ENCODE measurements around the gene KRTAP5-5.
"Not testable (repeated sequence)": the region's sequence is repeated elsewhere in the genome, so short reads cannot be mapped to it uniquely, and the experiment has no call there.

The KRTAP5-5 gene

DNA sequence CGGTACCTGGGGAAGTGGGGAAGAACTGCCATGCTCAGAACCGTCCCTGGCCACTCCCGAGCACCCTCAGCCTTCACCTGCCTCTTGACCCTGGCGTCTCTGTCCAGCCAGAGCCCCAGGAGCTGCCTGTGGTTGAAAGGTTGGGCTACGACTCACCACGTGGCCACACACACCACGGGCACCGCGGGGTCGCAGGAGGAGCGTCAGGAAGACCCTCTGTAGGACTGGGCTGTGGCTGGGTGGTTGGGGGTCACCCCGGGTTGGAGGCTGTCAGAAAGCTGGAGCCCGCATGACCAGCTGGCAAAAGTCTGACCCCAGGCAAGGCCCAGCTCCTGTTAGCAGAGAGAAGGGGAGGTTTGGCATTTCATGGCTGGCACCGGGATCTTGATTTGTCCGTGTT lies 11.5 kb downstream of the KRTAP5-5 start:
- DNase-seq (ENCODE audit: low read depth, low spot score): no peak

- no peak for DNase-seq (ENCODE audit: low read depth, low spot score)
Observed at GRCh38 chr11:1642288-1643145, 12.9 kb downstream of the KRTAP5-5 start.

GRCh38 chr11:1643146-1643690 lies 13.6 kb downstream of the KRTAP5-5 start:
- no peak for DNase-seq (ENCODE audit: low read depth, low spot score)

DNA sequence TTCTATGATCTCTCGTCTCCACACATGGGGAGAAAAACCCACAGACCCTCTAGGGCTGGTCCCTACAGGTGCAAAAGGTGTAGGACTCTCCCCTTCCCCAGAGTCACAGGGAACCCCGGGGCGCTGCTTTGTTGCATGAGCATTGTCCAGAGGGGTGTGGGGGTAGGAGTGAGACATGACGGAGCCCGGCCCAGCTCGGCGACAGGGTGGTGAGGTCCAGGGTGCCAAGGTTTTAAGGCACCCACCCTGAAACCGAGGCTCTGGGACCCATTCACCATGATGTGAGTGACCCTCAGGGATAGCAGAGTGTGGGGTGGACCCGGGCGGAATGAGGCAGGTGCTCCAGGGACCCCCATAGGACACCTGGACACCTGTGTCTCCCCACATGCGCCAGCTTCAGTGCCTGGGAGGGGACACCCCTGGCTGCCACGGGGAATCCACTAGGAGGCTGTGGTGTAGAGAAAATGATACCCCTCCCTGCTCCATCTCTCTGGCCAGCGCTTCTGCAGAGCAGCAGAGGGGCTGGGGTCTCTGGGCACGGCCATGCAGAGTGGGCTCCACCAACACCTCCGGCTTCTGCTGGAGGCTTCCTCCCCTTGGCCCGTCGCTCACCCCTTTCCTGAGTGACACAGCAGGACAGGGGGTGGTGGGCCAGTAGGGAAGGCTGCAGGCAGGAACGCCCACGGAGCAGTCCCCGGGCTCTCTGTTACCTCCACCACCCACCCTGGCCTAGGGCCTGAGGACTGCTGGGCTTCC lies 15.2 kb downstream of the KRTAP5-5 start:
- no peak for DNase-seq (ENCODE audit: low read depth, low spot score)

DNA sequence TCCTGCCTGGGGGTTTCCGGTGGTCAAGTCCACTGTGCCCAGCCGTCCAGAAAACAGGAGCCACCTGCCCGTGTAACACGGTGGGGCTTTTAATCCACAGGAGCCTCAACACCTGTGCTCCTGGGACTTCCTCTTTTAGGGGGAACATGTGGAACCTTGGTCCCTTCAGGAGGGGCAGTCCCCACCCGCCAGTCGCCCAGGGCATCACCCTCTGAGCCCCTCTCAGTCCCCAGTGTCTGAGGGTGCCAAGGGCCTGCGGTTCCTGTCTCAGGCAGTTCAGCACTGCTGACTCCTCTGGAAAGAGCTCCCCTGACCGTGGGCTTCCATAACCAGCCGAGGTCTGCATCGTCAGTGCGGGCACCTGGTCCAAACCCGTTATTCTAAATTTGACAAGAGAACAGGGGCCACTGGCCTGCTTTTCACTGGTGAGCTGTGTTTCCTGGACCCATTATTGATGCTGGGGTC lies 15.8 kb downstream of the KRTAP5-5 start:
- DNase-seq (ENCODE audit: low read depth, low spot score): no peak

- DNase-seq (ENCODE audit: low read depth, low spot score): not testable (repeated sequence)
Observed at GRCh38 chr11:1646540-1646939, 17.0 kb downstream of the KRTAP5-5 start.

GRCh38 chr11:1647901-1648652 lies 18.5 kb downstream of the KRTAP5-5 start:
- no peak for DNase-seq (ENCODE audit: low read depth, low spot score)

DNA sequence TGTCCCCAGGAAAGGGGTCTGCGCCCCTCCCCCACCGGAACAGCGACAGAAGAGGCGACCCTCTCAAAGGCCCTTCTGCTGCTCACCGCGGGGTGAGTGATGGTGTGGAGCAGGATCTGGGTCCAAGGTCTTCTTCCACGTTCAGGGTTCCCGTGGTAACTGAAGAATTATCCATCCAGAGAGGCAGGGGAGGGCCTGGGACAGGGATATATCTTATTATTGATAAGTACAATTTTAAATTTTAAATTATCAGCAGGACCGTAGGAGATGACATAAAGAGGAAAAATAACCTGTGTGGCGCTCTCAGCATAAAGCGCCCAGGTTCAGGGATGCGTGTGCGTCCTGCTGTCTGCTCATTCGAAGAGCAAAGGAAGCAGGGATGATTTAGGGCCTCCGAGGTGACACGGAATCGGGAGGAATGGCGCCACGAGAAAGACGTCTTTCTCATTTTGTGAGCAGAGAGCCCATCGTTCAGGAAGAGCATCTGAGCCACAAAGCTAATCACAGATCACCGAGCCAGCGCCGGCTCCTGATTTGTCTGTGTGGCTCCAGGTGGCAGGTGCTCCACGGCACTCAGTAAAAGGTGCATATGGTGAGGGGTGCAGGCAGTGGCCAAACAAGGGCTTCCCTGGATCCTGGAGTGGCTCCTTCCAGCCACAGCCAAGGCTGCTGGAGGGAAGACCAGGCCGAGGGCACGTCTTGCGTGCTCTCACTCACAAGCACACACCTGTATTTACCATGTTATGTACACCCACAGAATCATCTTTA lies 19.3 kb downstream of the KRTAP5-5 start:
- DNase-seq (ENCODE audit: low read depth, low spot score): no peak

GRCh38 chr11:1650034-1650917 lies 20.7 kb downstream of the KRTAP5-5 start:
- DNase-seq (ENCODE audit: low read depth, low spot score): no peak

GRCh38 chr11:1650918-1651262 lies 21.3 kb downstream of the KRTAP5-5 start:
- DNase-seq (ENCODE audit: low read depth, low spot score): no peak

- no peak for DNase-seq (ENCODE audit: low read depth, low spot score)
Observed at GRCh38 chr11:1651411-1651980, 21.9 kb downstream of the KRTAP5-5 start.

DNA sequence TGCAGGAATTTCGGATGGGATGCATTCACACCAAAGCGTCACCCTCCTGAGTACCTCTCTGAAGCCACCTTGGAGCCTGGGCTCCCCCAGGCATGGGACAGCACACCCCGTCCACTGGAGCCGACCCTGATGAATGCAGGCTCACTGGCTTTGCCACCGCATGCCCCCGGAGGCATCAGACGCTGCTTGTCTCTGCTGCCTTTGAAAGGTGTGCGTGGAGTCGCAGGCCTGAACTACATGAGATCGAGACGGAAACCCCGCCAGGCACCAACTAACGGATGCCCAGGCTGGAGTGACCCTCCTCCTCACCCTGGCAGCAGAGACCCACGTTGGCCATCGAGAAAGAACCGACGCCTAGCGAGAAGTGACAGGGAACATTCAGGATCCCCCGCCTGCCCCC lies 22.5 kb downstream of the KRTAP5-5 start:
- no peak for DNase-seq (ENCODE audit: low read depth, low spot score)

GRCh38 chr11:1652442-1652770 lies 22.8 kb downstream of the KRTAP5-5 start:
- DNase-seq (ENCODE audit: low read depth, low spot score): no peak

- DNase-seq (ENCODE audit: low read depth, low spot score): no peak
Observed at GRCh38 chr11:1652771-1653540, 23.4 kb downstream of the KRTAP5-5 start.

DNA sequence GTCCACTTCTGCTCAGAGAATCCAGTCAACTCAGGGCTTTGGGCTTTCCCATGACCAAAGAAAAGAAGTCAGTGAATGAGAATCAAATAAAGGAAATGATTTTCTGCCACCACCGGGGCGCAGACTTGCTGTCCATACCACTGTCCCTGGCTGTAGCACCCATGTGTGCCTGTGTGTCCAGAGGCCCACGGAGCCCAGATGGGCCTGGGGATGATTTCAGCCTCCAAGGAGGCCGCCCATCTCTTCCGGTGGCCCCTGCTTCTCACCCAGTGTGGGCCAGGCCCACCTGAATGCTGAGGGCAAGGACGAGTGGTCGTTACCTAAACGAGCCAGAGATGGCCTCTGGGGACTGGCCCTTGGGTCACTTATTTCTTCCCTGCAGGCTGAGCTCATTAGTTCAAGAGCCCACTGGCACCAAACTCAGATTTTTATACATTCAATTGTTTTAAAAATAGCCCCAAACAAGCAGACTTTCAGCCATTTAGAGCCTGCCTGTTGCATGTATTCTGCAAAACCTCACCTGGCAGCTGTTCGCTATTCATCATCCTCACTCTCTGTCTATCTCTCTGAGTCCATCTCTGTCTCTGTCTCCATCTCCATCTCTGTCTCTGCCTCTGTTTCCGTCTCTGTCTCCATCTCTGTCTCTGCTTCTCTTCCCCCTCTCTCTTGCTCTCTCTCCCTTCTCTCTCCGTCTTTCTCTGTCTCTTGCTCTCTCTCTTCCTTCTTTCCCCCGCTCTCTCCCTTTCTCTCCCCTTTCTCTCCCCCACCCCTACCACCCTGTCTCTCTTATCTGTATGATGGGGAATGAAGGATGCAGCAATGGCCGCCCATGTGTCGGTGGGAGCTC lies 24.2 kb downstream of the KRTAP5-5 start:
- no peak for DNase-seq (ENCODE audit: low read depth, low spot score)

DNA sequence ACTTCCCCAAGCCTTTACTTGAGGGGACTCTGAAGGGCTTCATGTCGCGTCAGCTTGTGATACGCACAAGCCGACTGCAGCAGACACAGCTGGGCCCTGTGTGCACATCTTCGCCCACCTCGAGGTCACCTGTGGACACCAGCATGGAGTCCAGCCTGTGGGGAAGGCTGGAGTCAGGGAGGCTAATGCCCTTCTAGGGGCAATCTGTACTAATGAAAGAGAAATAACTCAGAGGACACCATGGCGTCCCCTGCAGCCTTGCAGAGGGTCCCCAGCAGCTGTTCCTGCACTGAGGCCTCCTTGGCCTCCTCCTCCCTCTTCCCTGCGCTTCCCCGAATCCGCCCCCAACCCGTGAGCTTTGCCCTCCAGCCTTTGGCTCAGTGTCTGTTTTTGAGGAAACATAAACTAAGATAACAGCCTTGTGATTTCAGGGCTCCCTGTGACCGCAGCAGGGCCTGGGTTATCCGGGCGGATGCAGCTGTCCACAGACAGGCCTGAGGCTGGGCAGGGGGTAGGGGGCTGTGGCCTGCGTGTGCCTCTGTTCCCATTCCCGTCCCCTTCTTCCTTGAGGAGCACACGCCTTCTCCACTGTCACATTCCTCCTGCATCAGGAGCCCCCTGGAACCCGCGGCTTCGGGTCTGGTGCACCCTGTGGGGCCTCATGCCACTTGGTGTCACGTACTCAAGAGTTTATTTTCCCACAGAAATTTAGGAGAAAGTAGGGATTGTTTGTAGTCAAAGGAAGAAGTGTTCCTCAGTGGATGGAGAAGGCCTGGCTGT lies 25.0 kb downstream of the KRTAP5-5 start:
- no peak for DNase-seq (ENCODE audit: low read depth, low spot score)
